OCI-LY1 (cell line): ENCODE measurements around the gene COL6A2.

ENCODE experiments used
- H2AFZ ChIP-seq: fragments of 200-600 bp; sonication (generic), shearing (Covaris generic); 2 replicates; pipeline ENCODE4 v1.6.0; 2014; ENCODE audit warnings: antibody characterized with exemption, mild to moderate bottlenecking, low read length
- H3F3A ChIP-seq: fragments of 200-600 bp; sonication (generic), shearing (Covaris generic); 2 replicates; pipeline ENCODE4 v1.6.0; 2014; ENCODE audit warnings: mild to moderate bottlenecking, antibody characterized with exemption, low read length, moderate library complexity; ENCODE audit not compliant: insufficient read depth
- H3K27ac ChIP-seq: fragments of 200-600 bp; sonication (generic); 2 replicates; pipeline ENCODE4 v1.5.1; 2014; ENCODE audit warnings: low read length, mixed run types, mild to moderate bottlenecking, low read depth; ENCODE audit not compliant: poor library complexity, severe bottlenecking
- H3K27me3 ChIP-seq: fragments of 200-600 bp; sonication (generic); 2 replicates; pipeline ENCODE4 v1.6.0; 2014; ENCODE audit warnings: antibody characterized with exemption, mild to moderate bottlenecking, low read length, moderate library complexity; ENCODE audit not compliant: insufficient read depth
- H3K36me3 ChIP-seq: fragments of 200-600 bp; sonication (generic); 2 replicates; pipeline ENCODE4 v1.6.1; 2014; ENCODE audit warnings: mild to moderate bottlenecking, antibody characterized with exemption, low read length, moderate library complexity, mixed read lengths; ENCODE audit not compliant: insufficient read depth
- H3K4me1 ChIP-seq: fragments of 200-600 bp; sonication (generic); 2 replicates; pipeline ENCODE4 v1.5.1; 2014; ENCODE audit warnings: mild to moderate bottlenecking, low read length, moderate library complexity; ENCODE audit not compliant: insufficient read depth, severe bottlenecking
- H3K4me2 ChIP-seq: fragments of 200-600 bp; sonication (generic), shearing (Covaris generic); 2 replicates; pipeline ENCODE4 v1.6.1; 2014; ENCODE audit warnings: low read length
- H3K4me3 ChIP-seq: fragments of 200-600 bp; sonication (generic); 2 replicates; pipeline ENCODE4 v1.5.1; 2014; ENCODE audit warnings: low read length, low read depth, mild to moderate bottlenecking, mixed read lengths; ENCODE audit not compliant: poor library complexity, severe bottlenecking
- H3K79me2 ChIP-seq: fragments of 200-600 bp; shearing (Covaris generic); 2 replicates; pipeline ENCODE4 v1.6.1; 2016; ENCODE audit warnings: mixed run types, low read length, mixed read lengths; ENCODE audit not compliant: insufficient read depth
- H3K9ac ChIP-seq: fragments of 200-600 bp; sonication (generic), shearing (Covaris generic); 2 replicates; pipeline ENCODE4 v1.6.1; 2014; ENCODE audit warnings: mild to moderate bottlenecking, low read length, mixed read lengths
- H3K9me2 ChIP-seq: fragments of 200-600 bp; sonication (generic), shearing (Covaris generic); 2 replicates; pipeline ENCODE4 v1.6.1; 2014; ENCODE audit warnings: low read depth, mild to moderate bottlenecking, low read length, mixed read lengths
- H3K9me3 ChIP-seq: fragments of 200-600 bp; shearing (Covaris generic); 2 replicates; pipeline ENCODE4 v1.6.1; 2014; ENCODE audit warnings: low read length, mixed read lengths
- H4K20me1 ChIP-seq: fragments of 200-600 bp; sonication (generic), shearing (Covaris generic); 2 replicates; pipeline ENCODE4 v1.6.0; 2016; ENCODE audit warnings: mild to moderate bottlenecking, low read length; ENCODE audit not compliant: insufficient read depth
- CTCF ChIP-seq: fragments of 200-600 bp; sonication (generic), shearing (Covaris generic); IDR thresholded peaks from 2 replicates; pipeline ENCODE4 v1.5.1; 2017; ENCODE audit warnings: mild to moderate bottlenecking, antibody characterized with exemption, low read length, moderate library complexity, mixed read lengths
- EZH2 ChIP-seq: fragments of 200-600 bp; sonication (generic), shearing (Covaris generic); IDR thresholded peaks from 2 replicates; pipeline ENCODE4 v1.8.0; 2017; ENCODE audit warnings: borderline replicate concordance, mixed run types, mild to moderate bottlenecking, antibody characterized with exemption, low read length, moderate library complexity, mixed read lengths

The COL6A2 gene

GRCh38 chr21:46126309-46127238 is 28.7 kb downstream of the COL6A2 start:
- no peaks in the 10 kb centered on the region for H4K20me1 ChIP-seq

GRCh38 chr21:46127239-46128105 is 29.6 kb downstream of the COL6A2 start:
- H3K9ac ChIP-seq = no peak overlapping the region
- no peaks in the 10 kb centered on the region for H3K27me3 ChIP-seq
- no peak overlapping the region for H3K27ac ChIP-seq
- no peak for TF ChIP-seq CTCF
- no peak for TF ChIP-seq EZH2
- no peaks in the 10 kb centered on the region for H3K9me3 ChIP-seq
- no peaks in the 10 kb centered on the region for H3F3A ChIP-seq
- no peak overlapping the region for H3K4me2 ChIP-seq
- no peak overlapping the region for H2AFZ ChIP-seq
- no peaks in the 10 kb centered on the region for H3K79me2 ChIP-seq
- no peaks in the 10 kb centered on the region for H3K9me2 ChIP-seq
- H4K20me1 ChIP-seq = no peaks in the 10 kb centered on the region
- no peaks in the 10 kb centered on the region for H3K36me3 ChIP-seq
- no peak overlapping the region for H3K4me3 ChIP-seq
- H3K4me1 ChIP-seq = no peaks in the 10 kb centered on the region

More at GRCh38 chr21:46126309-46127238, 28.7 kb downstream of the COL6A2 start:
- H3K9ac ChIP-seq = no peak overlapping the region
- TF ChIP-seq CTCF (no peak), EZH2 (no peak)
- H3K36me3 ChIP-seq = no peaks in the 10 kb centered on the region
- no peak overlapping the region for H3K4me3 ChIP-seq
- H3K79me2 ChIP-seq = no peaks in the 10 kb centered on the region
- H3K9me3 ChIP-seq = no peaks in the 10 kb centered on the region
- H3K4me1 ChIP-seq = no peaks in the 10 kb centered on the region
- H3K27me3 ChIP-seq = no peaks in the 10 kb centered on the region
- H3K4me2 ChIP-seq = no peak overlapping the region
- no peak overlapping the region for H3K27ac ChIP-seq
- no peaks in the 10 kb centered on the region for H3F3A ChIP-seq
- H2AFZ ChIP-seq = no peak overlapping the region
- no peaks in the 10 kb centered on the region for H3K9me2 ChIP-seq

- no peak overlapping the region for H3K4me2 ChIP-seq
- no peaks in the 10 kb centered on the region for H3K79me2 ChIP-seq
- H3K4me3 ChIP-seq = no peak overlapping the region
- H3K4me1 ChIP-seq = no peaks in the 10 kb centered on the region
- TF ChIP-seq EZH2 (no peak), CTCF (no peak)
- H3F3A ChIP-seq = no peaks in the 10 kb centered on the region
- no peaks in the 10 kb centered on the region for H3K36me3 ChIP-seq
- no peaks in the 10 kb centered on the region for H3K9me2 ChIP-seq
- no peaks in the 10 kb centered on the region for H3K9me3 ChIP-seq
- no peaks in the 10 kb centered on the region for H4K20me1 ChIP-seq
- no peak overlapping the region for H3K27ac ChIP-seq
- H3K27me3 ChIP-seq = no peaks in the 10 kb centered on the region
- H3K9ac ChIP-seq = no peak overlapping the region
- H2AFZ ChIP-seq = no peak overlapping the region
Observed at GRCh38 chr21:46128106-46128932, 30.4 kb downstream of the COL6A2 start.
